Astrocyte (in vitro differentiated cells and primary cell): Measurements from ENCODE around the gene NOB1.

Experiments used
- CTCF ChIP-seq: IDR thresholded peaks from 2 replicates; pipeline ENCODE4 v1.5.1; 2011; ENCODE audit warnings: low read depth, mild to moderate bottlenecking, inconsistent platforms, low read length, moderate library complexity; ENCODE audit not compliant: insufficient read depth
- EZH2 ChIP-seq: IDR thresholded peaks from 2 replicates; pipeline ENCODE4 v1.6.1; 2012; ENCODE audit warnings: mild to moderate bottlenecking, low read length, inconsistent platforms; ENCODE audit not compliant: insufficient read depth

GRCh38 chr16:69784586-69784985 is 29.9 kb upstream of the NOB1 start:
- no peak for TF ChIP-seq CTCF
- no peak for TF ChIP-seq EZH2
